Measurements from ENCODE around the gene FAP.

GRCh38 chr2:162245061-162245460 lies 1.8 kb upstream of the FAP start:
- TF ChIP-seq, protein P1, sequence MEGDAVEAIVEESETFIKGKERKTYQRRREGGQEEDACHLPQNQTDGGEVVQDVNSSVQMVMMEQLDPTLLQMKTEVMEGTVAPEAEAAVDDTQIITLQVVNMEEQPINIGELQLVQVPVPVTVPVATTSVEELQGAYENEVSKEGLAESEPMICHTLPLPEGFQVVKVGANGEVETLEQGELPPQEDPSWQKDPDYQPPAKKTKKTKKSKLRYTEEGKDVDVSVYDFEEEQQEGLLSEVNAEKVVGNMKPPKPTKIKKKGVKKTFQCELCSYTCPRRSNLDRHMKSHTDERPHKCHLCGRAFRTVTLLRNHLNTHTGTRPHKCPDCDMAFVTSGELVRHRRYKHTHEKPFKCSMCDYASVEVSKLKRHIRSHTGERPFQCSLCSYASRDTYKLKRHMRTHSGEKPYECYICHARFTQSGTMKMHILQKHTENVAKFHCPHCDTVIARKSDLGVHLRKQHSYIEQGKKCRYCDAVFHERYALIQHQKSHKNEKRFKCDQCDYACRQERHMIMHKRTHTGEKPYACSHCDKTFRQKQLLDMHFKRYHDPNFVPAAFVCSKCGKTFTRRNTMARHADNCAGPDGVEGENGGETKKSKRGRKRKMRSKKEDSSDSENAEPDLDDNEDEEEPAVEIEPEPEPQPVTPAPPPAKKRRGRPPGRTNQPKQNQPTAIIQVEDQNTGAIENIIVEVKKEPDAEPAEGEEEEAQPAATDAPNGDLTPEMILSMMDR (IDR thresholded peaks at IDR 0.05; ENCODE audit: insufficient read depth, low read length), result no peak
- no peak for TF ChIP-seq REST (IDR thresholded peaks at IDR 0.05; ENCODE audit: insufficient replicate concordance, low read depth)
- TF ChIP-seq POLR2AphosphoS5 (IDR thresholded peaks at IDR 0.05; ENCODE audit: low read depth), result no peak

Data from HL-60 (cell line).